LNCaP clone FGC (cell line): ENCODE results near the gene CDK5RAP2.

Experiments
- DNase-seq: peaks from one replicate; pipeline ENCODE4 v3.0.0-alpha.2; 2011; ENCODE audit warnings: low read depth
- H3K4me3 ChIP-seq: 2 replicates; pipeline ENCODE4 v1.5.1; 2011; ENCODE audit warnings: mild to moderate bottlenecking, low read depth, low read length, control low read depth
- TF ChIP-seq, protein P1 (sequence below): IDR thresholded peaks from 2 replicates; pipeline ENCODE4 v1.5.1; 2012; ENCODE audit warnings: mild to moderate bottlenecking; ENCODE audit not compliant: control insufficient read depth, insufficient read depth; ENCODE audit errors: extremely low read depth

The CDK5RAP2 gene

GRCh38 chr9:120571443-120572257 is 8.3 kb downstream of the CDK5RAP2 start:
- TF ChIP-seq, protein P1, sequence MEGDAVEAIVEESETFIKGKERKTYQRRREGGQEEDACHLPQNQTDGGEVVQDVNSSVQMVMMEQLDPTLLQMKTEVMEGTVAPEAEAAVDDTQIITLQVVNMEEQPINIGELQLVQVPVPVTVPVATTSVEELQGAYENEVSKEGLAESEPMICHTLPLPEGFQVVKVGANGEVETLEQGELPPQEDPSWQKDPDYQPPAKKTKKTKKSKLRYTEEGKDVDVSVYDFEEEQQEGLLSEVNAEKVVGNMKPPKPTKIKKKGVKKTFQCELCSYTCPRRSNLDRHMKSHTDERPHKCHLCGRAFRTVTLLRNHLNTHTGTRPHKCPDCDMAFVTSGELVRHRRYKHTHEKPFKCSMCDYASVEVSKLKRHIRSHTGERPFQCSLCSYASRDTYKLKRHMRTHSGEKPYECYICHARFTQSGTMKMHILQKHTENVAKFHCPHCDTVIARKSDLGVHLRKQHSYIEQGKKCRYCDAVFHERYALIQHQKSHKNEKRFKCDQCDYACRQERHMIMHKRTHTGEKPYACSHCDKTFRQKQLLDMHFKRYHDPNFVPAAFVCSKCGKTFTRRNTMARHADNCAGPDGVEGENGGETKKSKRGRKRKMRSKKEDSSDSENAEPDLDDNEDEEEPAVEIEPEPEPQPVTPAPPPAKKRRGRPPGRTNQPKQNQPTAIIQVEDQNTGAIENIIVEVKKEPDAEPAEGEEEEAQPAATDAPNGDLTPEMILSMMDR: no peak
- DNase-seq: peak; percentile 98
- peak overlapping the region; percentile 3; the same call in 1 of the 2 replicates for H3K4me3 ChIP-seq

DNA sequence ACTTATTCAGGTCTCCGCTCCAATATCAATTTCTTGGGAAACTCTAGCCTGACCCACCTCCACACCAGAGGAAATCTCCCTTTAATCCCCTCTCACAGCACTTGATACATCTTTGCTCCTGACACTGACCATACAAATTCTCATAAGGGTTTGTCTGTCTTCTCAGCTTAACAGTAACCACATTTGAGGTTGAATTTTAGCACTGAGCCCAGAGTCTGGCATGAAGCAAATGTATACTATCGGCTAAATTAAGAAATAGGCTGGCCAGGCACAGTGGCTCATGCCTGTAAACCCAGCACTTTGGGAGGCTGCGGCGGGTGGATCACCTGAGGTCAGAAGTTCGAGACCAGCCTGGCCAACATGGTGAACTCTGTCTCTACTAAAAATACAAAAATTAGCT is 9.7 kb downstream of the CDK5RAP2 start:
- no peak for DNase-seq
- TF ChIP-seq, protein P1: no peak
- no peak overlapping the region for H3K4me3 ChIP-seq

- TF ChIP-seq, protein P1: no peak
- no peak overlapping the region for H3K4me3 ChIP-seq
- no peak for DNase-seq
Observed at GRCh38 chr9:120569556-120569955, 10.4 kb downstream of the CDK5RAP2 start.

- no peak overlapping the region for H3K4me3 ChIP-seq
- DNase-seq: peak; percentile 35
- TF ChIP-seq, protein P1: no peak
Observed at GRCh38 chr9:120568816-120569215, 11.2 kb downstream of the CDK5RAP2 start.

DNA sequence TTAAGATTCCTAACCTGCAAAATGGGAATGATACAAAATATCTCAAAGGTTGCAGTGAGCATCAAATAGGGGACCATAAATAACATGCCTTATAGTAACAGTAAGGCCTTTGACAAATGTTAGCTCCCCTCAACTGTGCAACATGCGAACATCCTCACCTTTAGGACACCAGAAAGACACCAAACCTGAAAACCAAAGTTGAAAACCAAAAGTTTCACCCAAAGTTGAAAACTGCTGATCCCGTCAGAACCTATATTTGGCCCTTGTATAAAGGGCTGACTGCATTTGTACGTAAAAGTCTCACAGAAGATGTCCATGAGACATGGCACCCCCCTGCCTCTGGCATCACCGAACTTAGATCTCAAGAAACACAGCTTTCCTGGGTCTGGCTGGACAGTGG is 12.1 kb downstream of the CDK5RAP2 start:
- TF ChIP-seq, protein P1: no peak
- no peak for DNase-seq
- H3K4me3 ChIP-seq: no peak overlapping the region

GRCh38 chr9:120567081-120567480 is 12.9 kb downstream of the CDK5RAP2 start:
- TF ChIP-seq, protein P1: no peak
- DNase-seq: no peak
- no peak overlapping the region for H3K4me3 ChIP-seq

DNA sequence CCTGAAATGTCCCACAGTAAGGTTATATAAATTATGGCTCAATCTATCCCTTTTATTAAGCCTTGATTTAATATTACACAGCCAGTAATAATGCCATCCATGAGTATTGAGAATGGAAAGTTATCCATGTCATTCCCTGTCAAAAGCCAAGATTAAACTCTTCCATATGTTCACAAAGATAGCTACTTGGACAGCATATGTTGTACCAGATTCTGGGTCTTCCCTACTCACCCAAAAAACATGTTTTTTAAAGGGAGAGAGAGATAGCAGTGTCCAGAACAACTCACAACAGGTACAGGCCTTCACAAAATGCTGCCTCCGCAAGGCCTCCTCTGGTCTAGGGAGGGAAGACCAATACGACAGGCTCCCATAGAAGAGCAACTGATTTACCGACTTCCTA is 15.4 kb downstream of the CDK5RAP2 start:
- no peak for DNase-seq
- no peak overlapping the region for H3K4me3 ChIP-seq
- TF ChIP-seq, protein P1: no peak
